CD1c-positive myeloid dendritic cell (primary cell): ENCODE measurements around the gene COMMD3.
A peak's percentile ranks its signal among the peaks of the same experiment; 100 is the strongest.
"Not testable (repeated sequence)": the region's sequence is repeated elsewhere in the genome, so short reads cannot be mapped to it uniquely, and the experiment has no call there.

ENCODE experiments used
- DNase-seq: peaks from one replicate; pipeline ENCODE4 v3.0.0-alpha.2; 2016; ENCODE audit errors: extremely low spot score

COMMD3 gene

GRCh38 chr10:22316286-22317075 is at the start of gene COMMD3:
Gene COMMD3 (plus strand): TSS chr10:22316388. CDS start chr10:22316418, 30 bp downstream.
- DNase-seq = peak; percentile 92

DNA sequence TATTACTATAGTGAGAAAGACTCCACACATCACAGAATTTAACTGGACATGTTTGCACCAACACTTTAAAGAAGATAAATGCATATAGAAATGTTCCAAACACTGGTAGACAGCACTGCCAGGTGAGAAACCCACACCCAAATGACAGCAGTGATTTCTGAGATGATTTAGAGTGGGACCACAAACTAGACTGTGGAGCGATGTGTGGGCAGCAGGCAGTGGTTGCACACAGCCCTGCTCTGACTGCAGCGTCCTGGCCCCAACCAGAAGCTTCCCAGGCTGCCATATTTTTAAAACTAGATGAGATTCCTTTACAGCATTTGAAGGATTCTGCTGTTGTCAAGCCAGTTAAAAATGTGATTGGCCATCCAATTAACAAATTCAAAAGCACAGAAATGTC is 47.7 kb upstream of the COMMD3 start:
- no peak for DNase-seq

DNA sequence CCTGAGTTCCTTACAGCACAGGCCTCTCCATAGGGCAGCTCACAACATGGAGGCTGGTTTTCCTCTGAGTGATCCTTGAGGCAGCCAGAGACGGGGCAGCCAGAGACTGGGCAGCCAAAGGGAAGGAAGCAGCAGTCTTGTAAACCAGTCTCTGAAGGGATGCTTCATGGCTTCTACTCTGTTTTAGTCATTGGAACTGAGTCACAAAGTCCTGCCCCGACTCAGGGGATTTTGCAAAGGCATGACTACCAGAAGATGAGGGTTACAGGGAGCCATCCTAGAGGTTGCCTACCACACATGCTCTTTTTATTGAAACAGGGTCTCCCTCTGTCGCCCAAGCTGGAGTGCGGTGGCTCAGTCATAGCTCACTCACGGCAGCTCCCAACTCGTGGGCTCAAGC is 44.4 kb upstream of the COMMD3 start:
- no peak for DNase-seq

DNA sequence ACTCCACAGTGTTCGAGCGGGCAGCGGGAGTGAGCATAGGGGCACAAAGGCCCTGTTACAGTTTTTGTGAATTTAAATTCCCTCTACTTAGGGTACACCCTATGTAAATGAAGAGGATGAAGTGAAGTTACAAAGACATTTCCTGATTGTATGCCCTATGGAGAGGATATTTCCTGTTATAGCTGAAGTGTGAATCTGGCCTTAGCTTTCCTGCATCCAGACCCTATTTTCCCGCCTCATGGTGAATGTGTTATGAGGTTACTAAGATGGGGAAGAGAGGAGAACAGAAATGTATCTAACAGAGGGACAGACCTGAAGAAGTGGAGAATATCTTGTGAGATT is 37.8 kb upstream of the COMMD3 start:
- no peak for DNase-seq

DNA sequence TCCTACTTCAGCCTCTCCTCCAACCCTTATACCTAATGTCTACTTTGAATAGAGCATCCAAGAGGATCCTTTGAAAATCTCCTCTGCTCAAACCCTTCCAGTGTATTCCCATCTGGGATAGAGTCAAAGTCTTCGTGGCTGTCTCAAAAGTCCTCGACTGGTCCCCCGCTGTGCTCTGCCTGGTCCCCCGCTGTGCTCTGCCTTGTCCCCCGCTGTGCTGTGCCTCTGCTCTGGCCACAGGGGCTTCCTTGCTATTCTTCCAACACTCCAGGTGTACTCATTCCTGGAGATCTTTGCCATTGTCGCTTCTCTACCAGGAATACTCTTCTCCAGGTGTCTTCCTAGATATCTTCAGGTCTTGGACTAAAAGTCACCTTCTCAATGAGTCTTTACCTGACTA is 36.1 kb upstream of the COMMD3 start:
- DNase-seq = no peak

DNA sequence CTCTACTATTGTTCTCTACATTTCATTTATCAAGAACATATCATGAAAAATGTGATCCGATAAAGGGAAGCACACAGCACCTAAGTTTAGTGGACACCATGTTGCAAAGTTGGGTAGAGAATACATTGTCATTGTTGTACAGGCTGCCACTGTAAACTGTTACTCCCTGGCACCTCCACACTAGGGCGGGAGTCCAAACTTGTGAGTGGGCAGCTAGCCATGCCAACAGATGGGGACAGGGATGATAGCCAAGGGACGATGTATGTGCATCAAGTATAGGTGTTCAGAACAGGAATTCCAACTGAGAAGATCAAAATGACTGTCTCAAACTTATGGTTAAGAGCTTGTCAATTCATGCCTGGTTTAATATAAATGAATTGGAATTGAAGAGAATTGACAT is 31.1 kb upstream of the COMMD3 start:
- DNase-seq = no peak

GRCh38 chr10:22293747-22294404 is 22.3 kb upstream of the COMMD3 start:
- DNase-seq = no peak

GRCh38 chr10:22294694-22295093 is 21.5 kb upstream of the COMMD3 start:
- no peak for DNase-seq

DNA sequence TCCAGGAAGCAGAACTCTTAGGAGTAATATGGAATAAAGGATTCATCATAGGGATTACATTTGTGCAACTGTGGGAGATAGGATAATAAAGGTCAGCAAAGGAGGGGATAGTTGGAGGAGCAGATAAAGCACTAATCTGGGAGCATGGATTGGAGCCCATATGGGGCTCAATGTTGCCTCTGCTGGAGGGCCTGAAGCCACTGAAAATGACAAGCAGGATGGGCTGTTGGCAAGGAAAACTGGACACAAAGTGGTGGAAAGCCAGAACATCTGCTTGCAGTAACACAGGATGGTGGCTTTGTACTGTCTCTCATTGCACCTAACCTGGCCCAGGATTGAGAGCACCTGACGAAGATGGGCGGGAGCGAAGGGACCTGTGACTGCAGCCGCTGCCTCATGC is 15.0 kb upstream of the COMMD3 start:
- no peak for DNase-seq

GRCh38 chr10:22303461-22303860 is 12.7 kb upstream of the COMMD3 start:
- DNase-seq = no peak

GRCh38 chr10:22305721-22306120 is 10.5 kb upstream of the COMMD3 start:
- DNase-seq = no peak

DNA sequence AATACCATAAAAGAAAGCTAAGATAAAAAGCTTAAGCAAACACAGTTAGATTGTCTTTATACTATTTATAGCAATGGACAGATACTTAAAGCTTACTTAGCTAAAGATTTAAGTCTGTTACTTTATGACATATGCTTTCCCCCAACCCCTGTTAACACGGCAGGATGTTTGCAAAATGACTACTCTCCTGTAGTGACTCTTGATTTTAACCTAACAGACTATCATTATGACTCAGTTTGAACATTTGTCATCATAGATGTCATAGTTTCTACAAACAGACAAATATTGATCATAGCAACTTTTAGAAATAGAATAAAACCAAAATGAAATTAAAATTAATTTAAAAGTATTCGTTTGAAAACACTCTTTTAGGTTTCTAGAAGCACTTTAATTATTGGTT is 7.8 kb upstream of the COMMD3 start:
- DNase-seq = no peak

DNA sequence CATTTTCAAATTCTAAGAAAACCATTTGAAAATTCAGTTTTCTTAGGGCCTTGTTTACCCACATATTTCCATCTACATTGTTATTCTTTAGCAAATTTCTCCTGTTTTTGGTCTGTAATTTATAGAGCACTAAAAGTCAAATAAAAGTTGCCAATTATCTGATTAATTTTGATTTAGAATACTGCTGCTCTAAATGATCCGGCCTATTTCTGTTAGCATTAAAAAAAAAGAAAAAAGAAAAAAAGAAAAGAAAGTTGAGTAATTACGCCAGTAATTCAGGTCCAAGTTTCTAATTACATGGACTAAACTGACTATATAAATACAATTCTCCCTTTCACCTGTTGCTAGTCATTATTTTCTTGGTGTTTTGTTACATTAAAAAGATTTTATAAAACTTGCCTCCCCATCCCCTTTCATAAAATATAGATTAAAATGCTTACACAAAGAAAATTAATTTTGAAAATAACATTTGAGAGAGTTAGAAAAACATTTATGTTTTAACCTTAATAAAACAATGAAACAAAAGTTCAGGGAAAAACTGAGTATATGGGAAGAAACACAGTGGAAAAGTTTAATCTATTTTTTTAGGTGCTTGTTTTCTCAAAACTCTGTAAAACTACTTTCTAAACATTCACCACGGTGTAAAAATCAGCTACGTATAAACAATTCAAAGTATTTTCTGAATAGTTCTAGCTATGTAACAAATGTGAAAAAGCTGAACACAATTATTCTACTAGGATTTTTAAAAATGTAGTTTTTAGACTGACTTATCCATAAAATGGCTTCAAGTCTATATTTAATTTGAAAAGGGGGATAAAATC is 6.8 kb upstream of the COMMD3 start:
- DNase-seq = no peak

DNA sequence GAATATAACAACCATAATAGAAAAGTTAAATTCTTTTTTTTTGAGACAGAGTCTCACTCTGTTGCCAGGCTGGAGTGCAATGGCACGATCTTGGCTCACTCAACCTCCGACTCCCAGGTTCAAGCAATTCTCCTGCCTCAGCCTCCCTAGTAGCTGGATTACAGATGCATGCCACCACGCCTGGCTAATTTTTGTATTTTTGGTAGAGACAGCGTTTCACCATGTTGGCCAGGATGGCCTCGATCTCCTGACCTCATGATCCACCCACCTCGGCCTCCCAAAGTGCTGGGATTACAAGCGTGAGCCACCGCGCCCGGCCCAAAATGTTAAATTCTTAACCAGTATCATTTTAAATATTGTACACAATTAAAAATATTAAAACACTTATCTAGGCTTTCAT is 6.2 kb upstream of the COMMD3 start:
- DNase-seq = not testable (repeated sequence)

DNA sequence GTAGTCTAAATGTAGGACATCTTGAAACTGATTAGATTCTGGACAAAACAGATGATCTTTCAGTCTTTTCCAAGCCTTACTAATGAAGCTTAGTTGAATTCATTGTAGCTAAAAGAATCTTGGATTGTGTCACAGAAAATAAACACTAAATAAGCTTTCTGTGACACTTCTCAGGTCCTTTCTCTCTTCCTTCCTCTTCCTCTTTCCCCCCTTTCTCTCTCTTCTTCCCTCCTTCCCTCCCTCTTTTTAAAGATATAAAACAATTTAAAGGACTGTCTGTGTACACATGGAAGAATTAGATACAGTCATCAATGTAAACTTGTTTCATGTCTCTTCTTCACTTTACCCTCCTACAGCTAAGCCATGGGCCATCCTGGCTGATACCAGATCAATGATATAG is 5.3 kb upstream of the COMMD3 start:
- no peak for DNase-seq

DNA sequence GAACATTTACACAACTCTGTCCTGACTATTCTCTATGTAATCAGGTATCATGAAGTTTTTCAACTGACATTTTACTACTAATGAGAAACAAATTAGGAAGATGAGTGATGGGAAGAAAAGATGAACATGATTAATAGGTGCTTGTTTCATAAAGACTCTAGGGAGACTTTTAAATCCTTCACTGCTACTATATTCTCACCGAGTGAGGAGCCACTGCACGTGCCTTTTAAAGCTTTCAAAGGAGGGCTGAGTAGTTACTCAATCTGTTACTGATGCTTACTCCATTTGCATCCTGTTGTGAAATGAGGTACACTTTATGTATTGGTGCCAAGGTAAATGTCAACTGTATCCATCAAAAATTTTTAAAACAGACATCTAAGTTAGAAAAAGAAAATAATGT is 1.3 kb upstream of the COMMD3 start:
- no peak for DNase-seq

- no peak for DNase-seq
Observed at GRCh38 chr10:22315455-22316285, 518 bp upstream of the COMMD3 start.

GRCh38 chr10:22317076-22317370 is 835 bp downstream of the COMMD3 start:
- no peak for DNase-seq

DNA sequence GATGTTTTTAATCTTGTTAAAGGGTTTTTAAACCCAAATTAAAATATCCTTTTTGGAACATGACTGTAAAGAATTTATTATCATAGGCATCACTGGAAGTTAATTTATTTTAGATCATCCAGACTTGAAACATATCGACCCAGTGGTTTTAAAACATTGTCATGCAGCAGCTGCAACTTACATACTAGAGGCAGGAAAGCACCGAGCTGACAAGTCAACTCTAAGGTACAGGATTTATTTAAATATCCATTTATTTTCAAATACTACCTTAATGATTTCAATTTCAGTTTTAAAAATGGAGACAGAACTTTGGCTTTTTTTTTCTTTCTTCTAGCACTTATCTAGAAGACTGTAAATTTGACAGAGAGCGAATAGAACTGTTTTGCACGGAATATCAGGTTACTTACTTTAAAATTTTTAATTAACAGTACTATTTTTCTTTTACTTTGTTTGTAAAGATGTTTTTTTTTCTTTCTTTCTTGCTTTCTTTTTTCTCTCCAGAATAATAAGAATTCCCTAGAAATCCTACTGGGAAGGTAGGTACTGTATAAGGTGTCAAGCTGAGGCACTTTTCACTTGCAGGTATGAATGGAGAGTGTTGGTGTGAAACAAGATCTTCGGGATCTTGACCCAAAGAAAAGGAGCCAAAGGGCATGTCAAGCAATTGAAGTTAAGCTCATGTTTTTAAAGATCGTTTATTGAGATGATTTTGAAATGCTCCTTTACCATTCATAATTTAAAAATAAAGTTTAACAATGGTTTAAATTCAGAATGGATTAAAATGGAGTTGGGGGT is 1.8 kb downstream of the COMMD3 start:
- no peak for DNase-seq

DNA sequence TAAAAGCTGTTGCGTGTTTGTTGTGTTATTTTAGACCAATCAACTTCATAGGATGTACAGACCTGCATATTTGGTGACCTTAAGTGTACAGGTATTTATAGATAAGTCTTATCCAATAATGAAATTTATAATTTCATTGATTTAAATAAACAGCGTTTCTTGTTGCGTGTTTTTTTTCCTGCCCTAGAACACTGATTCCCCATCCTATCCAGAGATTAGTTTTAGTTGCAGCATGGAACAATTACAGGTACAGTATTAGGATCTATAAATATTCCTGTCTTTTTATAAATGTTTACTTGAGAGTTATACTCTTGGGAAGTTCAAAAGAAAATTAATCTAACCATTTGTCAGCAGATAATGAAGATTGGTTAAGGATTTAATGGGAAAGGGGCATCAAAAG is 2.6 kb downstream of the COMMD3 start:
- DNase-seq = no peak

GRCh38 chr10:22319547-22319979 is 3.4 kb downstream of the COMMD3 start:
- DNase-seq = no peak
